SIG-M5 treated with dmso at 0.1 percent for 504 hours (cell line): ENCODE data around the gene JAKMIP3.
A peak's percentile ranks its signal among the peaks of the same experiment; 100 is the strongest.

ENCODE experiments used
- DNase-seq: peaks from one replicate; lab custom pipeline; 2025; ENCODE audit not compliant: unreplicated experiment; lab: John Stamatoyannopoulos, UW

Gene JAKMIP3

DNA sequence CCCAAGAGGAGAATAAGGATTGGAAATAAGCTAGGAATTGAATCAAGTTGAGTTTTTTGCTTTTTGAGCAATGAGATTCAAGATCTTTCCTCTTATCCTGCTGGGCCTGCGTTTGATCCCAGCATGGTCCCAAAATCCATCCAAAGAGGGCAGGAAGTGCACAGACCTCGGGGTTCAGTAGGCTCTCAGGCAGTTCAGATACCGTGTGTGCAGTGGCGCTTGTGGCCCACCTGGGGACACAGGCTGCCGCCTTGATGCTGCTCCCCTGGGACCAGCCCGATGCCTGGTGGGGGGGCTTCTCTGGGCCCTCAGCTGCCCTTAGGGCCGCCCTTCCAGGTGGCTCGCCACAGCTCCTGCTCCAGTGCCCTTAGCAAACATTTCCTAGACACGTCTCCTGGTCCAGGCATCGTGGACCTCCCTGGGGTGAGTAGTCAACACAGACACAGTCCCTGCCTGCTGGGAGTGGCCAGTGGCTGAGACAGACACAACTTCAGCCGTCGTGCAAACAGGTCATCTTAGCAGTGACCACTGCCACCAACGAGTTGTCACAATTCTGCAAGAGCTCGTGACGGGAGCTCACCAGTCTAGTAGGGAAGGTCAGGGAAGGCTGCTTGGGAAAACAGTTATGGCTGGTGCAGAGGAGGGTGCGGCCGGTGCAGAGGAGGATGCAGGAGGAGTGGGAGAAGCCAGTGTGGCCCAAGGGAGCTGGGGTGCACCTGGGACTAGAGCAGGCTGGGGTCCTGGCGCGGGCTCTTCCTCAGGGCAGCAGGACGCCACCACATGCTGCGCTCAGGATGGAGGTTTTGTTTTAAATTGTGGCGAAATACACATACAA, 21.7 kb upstream of the JAKMIP3 start:
- no peak for DNase-seq

DNA sequence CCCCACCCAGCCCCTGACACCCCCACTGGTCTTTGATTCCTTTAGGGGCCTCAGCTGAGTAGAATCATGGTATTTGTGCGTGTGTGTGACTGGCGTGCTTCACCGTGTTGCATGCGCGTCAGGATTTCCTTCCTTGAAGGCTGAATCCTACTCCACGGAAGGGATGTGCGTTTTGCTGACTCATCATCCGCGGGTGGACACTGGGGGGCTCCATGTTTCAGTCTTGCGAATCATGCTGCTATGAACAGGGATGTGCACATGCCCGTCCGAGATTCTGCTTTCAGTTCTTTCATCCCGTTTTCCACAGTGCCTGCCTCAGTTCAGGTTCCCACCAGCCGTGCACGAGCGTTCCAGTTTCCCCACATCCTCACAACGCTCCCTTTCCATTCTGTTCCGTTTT, 20.9 kb upstream of the JAKMIP3 start:
- DNase-seq = no peak

DNA sequence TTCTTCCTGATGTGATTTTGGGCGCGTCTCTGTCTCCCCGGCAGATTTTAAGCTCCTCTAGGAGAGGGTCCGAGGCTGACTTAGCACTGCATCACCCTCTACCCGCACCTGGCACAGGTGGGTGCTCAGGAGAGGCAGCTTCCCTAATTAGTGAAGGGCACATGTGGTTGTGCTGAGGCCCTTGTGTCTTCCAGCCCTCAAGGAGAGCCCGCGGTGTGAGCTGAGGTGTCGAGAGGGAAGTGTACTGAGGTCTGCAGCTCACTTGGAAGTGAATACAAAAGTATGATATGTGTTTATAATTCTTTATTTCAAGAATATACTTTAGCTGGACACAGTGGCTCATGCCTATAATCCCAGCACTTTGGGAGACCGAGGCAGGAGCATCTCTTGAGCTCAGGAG, 20.4 kb upstream of the JAKMIP3 start:
- DNase-seq = no peak

DNA sequence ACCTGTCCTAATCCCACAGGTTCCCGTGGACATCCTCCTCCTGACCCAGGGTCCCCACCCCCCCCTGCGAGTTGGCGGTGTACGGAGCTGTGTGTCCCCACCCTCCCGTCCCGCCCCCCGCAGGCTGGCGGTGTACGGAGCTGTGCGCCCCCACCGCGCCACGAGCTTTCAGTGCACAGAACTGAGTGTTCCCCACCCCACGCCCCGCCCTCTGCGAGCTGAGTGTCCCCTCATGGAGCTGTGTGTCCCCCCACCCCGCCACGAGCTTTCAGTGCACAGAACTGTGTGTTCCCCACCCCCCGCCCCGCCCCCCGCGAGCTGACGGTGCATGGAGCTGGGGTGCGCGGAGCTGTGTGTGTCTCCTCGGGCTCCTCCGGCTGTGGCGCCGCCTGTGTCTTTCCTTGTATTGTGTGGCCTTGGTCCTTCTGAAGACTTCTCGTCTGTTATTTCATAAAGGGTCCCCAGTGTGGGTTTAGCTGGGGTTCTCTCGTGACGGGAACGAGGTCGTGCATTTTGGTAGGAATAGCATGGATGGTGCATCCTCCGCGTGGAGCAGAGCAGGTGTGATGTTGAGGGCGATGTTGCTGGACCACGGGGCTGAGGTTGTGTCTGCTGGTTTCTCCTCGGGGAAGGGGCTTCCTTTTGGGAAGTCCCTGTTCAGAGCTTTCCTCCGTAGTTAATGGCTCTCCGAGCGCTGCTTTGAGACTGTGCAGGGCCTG, 18.0 kb upstream of the JAKMIP3 start:
- DNase-seq = no peak

- peak; percentile 25 for DNase-seq
Observed at GRCh38 chr10:132048294-132048667, 17.5 kb upstream of the JAKMIP3 start.

- no peak for DNase-seq
Observed at GRCh38 chr10:132050191-132050590, 15.6 kb upstream of the JAKMIP3 start.

- no peak for DNase-seq
Observed at GRCh38 chr10:132052124-132052523, 13.6 kb upstream of the JAKMIP3 start.

DNA sequence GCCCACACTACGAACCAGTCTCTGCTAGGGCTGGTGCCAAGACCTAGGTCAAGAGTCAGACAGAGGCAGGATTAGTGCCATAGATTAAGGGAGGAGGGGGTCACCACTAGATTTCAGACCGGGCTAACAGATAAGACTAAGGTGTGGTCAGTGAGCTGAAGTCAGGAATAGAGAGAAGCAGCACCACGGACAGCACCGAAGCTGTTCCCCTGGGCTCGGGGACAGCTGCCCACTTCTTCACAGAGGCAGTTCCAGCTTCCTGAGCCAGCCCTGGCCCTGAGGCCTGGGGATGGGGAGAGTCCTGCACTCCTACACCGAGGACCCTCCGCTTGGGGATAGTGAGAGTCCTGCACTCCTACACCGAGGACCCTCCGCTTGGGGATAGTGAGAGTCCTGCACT, 11.2 kb upstream of the JAKMIP3 start:
- DNase-seq = no peak

DNA sequence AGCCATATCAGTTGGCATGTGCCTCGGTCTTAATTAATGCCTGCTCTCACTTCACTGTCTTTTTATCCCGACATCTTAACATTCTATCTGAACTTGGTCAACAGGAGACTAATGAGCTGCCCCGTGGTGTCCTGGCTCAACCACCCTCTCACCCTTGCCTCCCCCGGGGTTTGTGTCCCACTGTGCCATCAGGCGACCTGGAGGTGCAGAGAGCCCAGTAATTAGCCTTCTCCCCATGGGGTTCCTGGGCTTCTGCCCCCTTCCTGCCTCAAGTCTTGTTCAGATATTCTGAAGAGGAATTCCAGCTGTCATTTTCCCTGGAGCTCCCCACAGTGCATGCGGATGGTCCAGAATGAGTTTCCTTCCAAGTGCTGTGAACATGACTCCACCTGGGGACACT, 10.1 kb upstream of the JAKMIP3 start:
- DNase-seq = no peak

- DNase-seq = no peak
Observed at GRCh38 chr10:132056663-132057062, 9.1 kb upstream of the JAKMIP3 start.

DNA sequence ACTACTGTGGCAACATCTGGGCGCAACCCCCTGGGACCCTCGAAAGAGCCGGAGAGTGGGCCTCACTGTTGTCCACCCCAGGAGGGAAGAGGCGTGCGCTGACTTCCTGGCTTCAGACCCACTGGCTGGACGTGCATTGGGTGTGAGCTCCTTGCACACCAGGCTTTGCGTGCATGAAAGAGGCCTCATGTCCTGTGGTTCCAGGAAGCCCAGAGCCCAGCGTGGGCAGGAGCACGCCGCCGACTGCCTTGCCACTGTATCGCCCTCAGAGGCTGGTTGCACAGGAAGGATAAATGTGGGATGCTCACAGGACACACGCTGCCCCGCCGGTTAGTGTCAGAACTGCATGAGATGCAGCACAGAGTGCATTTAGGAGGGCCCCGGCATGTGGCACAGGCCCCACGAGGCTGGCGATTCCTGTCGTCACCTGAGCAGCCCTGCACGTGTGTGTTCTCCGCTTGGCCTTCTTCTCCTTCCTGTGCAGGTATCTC, 8.5 kb upstream of the JAKMIP3 start:
- DNase-seq = no peak

- DNase-seq = no peak
Observed at GRCh38 chr10:132058111-132058745, 7.5 kb upstream of the JAKMIP3 start.

- DNase-seq = no peak
Observed at GRCh38 chr10:132058793-132059759, 6.7 kb upstream of the JAKMIP3 start.

GRCh38 chr10:132059760-132060508, 5.8 kb upstream of the JAKMIP3 start:
- no peak for DNase-seq

- no peak for DNase-seq
Observed at GRCh38 chr10:132061030-132061429, 4.7 kb upstream of the JAKMIP3 start.

DNA sequence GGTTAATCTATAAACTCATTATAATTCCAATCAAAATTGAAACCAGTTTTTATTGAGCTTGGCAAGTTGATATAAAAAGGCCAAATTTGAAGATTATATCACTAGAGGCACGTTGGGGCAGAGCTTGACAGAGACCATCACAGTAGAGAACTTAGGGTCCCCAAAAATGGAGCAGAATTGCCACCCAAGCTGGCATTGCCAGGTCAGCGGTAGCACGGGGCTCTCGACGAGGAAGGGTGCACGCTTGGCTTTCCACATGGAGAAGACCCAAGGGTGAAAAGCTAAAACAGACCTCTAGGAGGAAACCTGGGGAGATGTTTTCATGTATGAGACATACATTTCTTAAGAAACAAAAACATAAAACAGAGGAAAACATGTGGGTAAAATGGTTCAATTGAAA, 4.3 kb upstream of the JAKMIP3 start:
- DNase-seq = no peak

GRCh38 chr10:132062116-132062515, 3.6 kb upstream of the JAKMIP3 start:
- DNase-seq = no peak

DNA sequence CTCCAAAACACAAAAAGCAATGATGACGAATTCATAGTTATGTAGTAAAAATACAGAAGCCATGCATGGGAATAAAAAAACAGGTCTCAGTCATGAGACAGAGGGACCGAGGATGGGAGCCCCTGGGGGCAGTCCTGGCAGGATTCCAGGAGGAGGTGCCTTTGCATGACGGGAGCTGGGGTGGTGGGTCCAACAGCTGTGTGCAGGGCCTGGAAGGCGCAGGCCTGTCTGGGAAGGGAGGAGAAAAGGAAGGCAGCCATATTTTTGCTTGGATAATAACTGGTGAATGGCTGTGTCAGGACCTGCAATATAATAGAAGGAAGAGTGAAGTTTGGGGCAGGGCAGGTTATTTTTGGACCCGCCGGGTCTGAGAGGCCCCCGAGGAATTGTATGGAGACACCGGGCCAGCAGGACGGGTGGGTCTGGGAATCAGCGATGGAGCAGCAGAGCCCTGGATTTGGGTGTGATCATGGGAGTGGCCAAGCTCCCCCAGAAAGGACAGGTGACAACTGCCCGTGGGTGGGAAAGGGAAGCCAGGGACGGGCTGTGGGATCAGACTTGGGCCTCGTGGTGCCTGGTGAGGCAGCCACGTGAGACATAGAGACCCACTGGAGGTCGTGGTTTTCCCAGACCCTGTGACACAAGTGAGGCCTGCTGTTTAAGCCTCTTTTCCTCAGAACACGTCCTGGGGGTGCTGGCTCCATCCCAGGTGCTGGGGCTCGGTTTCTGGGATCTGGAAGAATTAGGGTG, 2.9 kb upstream of the JAKMIP3 start:
- no peak for DNase-seq

GRCh38 chr10:132063432-132063831, 2.3 kb upstream of the JAKMIP3 start:
- no peak for DNase-seq
